HG02642 (cell line): Measurements from ENCODE around the gene KLHL29.
A peak's percentile ranks its signal among the peaks of the same experiment; 100 is the strongest.

Source experiments
- ATAC-seq: cut with Tn5 transposase; IDR thresholded peaks from one replicate; pipeline ENCODE4 v1.9.1; 2021; ENCODE audit warnings: mild to moderate bottlenecking; ENCODE audit not compliant: unreplicated experiment, poor library complexity

Gene KLHL29

DNA sequence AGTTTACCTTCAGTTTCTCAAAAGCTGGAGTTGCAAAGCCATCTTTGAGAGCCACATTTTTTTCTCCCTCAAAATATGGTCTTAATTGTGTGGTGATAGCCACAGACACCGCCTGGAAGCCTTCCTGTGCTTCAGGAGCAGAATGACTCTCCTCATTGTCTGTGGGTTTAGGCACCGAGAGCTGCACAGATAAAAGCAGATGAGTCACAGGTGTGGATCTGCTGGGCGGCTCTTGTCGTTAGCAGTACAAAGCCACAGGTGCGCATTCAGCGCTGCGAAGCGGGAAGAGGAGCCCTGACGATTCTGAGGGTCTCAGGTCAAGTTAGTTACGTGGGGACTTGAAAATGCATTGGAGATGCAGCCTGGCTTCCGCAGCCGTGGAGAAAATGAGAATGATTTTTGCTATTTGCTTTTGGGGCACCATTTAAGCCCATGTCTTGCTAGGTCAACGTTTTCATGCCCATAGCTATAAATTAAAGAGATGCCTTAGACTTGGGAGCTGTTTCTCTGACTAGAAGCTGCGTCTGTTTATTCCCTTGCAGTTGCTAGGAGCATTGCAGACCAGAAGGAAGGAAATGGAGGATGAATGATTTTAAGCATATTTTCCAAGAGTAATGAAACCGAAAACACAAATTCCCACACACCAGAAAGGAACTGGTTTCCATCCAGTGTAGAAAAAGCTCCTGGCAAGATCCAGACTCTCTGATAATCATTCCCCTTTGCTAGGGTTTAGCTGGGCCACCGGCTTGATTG, 51.5 kb downstream of the KLHL29 start:
- ATAC-seq: no peak

DNA sequence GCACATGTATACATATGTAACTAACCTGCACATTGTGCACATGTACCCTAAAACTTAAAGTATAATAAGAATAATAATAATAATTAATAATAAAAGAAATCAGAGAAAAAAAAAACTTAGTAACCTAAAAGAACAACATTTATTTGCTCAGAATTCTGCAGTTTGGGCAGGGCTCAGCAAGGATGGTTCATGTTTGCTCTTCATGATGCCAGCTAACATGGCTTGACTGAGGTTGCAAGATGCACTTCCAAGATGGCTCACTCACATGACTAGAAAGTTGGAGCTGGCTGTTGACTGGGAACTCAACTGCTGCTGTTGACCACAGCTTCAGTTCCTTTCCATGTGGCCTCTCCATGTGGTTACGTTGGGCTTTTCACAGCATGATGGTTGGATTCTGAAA, 56.4 kb downstream of the KLHL29 start:
- no peak for ATAC-seq

DNA sequence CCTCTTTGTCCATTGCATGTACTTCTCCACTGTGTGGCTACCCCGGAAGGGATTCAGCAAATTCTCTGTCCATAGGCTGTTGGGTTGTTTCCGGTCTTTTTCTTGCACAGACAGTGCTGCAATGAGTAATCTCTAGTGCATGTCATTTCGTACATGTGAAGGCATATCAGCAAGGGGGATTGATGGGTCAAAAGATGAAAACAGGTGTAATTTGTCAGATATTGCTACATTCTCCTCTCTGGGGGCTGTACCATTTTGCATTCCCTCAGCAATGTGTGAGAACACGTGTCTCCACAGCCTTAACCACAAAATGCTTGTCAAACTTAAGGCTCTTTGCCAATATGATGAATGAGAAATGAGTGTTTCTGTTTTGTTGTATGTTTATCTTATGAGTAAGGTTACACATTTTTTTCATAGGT, 60.5 kb downstream of the KLHL29 start:
- ATAC-seq: no peak

DNA sequence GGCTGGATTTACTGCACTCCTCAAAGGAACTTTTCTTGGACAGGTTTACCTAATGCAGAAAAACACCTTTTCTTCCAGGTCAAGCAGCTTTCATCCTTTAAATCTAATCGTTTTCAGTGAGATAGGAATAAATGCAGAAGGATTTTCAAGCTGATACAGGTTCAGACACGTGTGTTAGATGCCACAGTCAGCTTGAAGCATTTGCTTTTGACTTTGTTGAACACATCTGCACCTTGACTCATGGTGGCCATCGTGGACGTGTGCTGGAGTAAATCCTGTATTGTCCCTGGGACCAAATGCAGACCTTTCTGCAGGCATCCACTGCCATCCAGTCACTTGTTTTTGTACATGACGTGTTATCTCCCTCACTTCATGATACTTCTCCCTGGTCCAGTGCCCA, 61.9 kb downstream of the KLHL29 start:
- ATAC-seq: no peak

DNA sequence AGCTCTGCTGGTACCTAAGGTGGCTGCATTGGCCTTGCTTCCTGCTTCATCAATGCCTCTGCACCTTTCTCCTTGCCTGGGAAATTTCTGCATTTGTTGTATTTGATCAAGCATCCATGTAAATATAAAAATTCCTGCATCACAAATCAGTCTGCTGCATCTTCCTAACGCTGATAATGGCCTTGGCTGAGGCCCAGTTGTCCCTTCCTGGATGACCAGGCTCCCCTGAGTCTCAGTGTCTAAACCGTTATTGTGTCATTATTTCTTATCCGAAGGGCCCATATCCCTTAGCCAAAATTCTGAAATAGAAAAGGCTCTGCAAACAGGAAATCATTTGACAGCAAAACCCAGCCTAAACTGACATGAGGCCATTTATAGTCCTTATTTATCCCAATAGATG, 62.4 kb downstream of the KLHL29 start:
- no peak for ATAC-seq

DNA sequence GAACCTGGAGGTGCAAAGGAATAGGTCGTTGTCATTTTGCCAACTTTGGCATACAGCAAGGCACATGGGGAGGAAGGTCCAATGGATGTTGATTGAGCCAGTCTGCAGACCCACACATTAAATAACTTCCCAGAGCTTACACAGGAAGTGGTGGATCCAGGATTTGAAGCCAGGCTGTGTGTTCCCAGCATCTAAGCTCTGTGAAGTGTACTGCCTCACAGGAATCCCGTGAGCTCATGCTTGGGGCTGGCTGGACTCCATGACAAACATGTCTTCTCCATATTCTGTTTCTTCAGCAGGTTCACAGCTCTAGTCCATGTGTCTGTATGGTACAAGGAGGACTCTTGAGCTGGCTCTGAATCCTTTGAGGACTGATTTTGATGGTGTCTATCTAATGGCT, 63.9 kb downstream of the KLHL29 start:
- ATAC-seq: no peak

DNA sequence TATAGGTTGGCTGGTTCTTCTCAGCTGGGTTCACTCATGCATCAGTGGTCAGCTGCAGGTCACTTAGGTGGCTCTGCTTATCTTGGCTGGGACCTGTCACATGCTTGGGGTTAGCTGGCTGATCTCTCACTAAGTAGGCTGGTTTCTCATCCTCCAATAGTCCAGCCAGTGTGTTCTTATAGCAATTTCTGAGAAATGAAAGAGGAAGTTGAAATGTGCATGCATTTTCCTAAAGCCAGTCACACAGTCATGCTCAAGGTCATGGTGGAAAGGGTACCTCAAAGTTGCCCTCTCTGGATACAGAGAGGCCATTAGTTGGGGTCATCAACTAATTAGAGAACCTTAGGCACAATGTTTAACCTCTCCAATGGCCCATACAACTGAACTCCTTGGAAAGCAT, 64.4 kb downstream of the KLHL29 start:
- peak; percentile 77 for ATAC-seq

DNA sequence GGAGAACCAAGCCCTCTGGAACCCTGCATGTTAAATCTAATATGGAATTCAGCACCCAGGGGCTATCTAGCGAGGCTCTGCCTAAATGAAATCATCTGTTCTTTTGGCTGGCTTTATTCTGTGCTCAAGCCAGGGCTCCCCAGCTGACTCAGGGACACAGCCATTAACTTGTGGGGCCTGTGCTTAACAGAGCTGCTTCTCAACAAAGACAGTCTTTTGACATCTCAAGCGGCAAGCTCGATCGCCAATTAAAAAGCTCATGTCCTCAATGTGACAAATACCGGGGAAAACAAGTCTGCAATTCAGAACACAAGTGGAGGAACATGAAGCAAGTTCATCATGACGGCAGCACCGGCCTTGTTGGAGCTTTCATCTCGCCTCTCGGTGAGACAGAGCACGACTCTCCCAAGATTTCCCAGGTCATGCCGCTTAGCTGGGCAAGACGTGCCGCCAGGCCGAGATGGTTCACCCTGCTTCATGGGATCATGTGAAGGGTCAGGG, 64.9 kb downstream of the KLHL29 start:
- no peak for ATAC-seq

DNA sequence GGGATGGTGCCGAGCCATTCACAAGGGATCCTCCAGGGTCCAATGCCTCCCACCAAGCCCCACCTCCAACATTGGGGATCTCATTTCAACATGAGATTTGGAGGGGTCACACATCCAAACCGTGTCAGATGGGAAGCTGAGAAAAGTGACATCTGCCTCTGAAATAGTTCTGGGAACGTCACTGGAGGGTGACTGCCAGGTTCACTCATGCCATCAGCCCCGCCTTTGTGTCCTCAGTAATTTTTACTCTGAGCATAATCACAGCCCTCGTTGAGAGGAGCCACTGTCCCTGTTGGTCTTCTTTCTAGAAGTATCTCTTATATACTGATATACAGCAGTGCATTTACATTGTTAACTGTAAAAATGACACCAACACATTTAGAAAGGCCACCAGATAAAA, 67.4 kb downstream of the KLHL29 start:
- no peak for ATAC-seq

DNA sequence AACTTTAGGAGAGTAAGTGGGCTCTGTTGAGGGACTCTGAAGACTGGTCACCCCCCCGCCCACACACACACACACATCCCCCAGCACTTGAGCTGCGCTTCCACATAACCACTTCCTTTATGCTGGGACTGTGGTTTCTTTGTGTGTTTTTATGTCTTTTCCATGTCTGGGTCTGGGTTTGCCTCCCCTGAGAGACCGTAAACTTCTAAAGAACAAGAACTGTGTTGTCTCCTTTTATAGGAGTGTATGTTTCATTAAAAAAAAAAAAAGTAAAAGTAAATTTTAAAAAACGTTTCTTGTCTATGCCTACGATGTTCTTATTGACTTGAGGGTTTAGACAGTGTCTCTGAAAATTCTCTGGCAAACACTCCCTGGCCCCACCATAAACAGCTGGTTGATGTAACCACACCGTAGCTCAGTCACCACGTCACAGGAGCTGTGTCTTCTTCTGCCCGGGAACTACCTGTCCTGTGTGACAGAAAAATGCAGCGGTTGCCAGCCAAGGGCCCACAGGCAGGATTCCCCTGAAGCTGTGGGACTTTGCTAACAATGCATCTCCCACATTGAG, 68.0 kb downstream of the KLHL29 start:
- peak; percentile 66 for ATAC-seq

DNA sequence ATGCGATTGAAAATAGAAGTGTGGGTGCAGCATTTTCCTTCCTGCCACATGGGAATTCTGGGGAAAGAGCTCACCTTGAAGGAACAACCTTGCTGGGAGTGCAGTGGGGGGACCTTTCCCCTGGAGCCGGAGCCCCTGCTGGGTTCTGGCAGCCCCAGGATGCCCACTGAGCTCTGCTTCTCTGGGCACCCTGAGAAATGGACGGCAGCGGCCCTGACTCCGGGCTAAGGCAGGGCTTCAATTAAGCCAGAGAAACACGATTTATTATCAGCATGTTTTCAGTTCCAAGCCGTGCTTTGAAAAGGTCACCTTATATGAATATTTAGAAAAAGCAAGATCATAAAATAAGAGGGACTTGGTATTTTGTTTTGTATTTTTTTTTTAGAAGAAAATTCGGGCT, 68.5 kb downstream of the KLHL29 start:
- ATAC-seq: no peak

DNA sequence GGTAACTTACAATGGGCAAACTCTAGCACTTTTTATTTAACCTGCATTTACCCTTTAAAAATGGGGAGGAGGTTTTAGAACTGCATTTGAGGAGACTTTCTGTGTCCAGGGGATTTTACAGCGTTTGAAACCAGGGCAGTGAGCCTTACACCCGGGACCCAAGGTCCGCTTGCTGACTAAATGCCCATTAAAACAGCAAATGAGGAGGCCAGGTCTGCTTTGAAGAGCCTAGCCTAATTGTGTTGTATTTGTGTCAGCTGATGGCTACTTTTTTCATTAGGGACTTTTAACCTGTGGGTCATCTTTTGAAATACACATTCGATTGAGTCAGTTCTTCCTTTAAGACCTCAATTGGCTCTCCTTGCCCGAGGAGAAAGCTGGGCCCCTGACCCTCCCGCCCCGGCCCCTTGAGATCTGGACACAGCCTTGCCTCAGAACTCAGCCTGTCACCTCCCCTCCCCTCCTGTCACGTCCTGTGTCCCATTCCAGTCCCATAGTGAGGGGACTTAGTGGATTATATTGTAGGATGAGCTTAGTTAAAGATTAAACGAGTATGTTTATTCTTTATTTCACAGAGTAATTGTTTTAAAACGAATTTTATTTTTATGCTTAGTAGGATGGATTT, 69.0 kb downstream of the KLHL29 start:
- ATAC-seq: no peak

DNA sequence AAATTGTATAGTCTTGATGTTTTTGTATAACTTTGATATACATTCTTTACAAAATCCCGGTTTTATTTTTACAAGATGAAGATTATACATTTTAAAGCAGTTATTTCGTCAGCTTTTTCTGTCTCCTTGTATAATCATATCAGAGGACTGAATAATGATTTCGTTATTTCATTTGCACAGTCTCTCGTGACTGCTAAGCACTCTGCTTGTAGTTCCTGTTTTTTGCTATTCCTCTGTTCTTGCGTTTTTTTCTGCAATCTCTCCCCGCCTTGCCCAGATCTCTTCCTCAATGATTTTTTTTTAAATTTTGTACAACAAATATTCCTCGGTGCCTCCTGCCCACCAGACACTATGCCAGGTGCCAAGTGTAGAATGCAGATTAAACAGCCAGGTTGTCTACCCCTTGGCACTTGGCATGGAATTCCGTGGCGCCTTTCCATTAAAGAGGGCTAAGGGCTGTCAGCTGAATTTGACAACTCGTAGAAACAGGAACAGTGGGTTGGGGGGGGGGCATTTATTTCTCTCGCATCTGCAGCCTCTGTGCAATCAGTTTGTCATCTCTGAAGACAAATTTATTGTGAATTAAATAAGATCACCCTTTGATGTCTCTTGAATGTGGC, 69.6 kb downstream of the KLHL29 start:
- ATAC-seq: no peak

DNA sequence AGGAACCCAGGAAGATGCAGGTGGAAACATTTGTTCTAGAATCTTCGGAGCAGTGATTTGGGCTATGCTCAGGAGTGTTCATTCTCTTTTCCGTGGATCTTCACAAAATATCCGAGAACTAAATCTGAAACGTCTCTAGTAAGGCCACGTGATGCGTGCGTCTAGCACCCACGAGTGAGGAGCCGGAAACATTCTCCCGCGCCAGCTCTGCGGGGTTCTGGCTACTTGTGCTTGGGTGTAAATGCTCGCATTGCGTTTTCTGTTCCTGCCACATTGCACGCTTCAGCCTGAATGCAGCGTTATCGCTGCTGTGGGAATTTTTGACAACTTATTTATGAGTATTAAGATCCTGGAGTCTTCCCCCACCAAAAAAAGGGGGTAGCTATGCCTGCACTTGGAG, 71.4 kb downstream of the KLHL29 start:
- no peak for ATAC-seq

DNA sequence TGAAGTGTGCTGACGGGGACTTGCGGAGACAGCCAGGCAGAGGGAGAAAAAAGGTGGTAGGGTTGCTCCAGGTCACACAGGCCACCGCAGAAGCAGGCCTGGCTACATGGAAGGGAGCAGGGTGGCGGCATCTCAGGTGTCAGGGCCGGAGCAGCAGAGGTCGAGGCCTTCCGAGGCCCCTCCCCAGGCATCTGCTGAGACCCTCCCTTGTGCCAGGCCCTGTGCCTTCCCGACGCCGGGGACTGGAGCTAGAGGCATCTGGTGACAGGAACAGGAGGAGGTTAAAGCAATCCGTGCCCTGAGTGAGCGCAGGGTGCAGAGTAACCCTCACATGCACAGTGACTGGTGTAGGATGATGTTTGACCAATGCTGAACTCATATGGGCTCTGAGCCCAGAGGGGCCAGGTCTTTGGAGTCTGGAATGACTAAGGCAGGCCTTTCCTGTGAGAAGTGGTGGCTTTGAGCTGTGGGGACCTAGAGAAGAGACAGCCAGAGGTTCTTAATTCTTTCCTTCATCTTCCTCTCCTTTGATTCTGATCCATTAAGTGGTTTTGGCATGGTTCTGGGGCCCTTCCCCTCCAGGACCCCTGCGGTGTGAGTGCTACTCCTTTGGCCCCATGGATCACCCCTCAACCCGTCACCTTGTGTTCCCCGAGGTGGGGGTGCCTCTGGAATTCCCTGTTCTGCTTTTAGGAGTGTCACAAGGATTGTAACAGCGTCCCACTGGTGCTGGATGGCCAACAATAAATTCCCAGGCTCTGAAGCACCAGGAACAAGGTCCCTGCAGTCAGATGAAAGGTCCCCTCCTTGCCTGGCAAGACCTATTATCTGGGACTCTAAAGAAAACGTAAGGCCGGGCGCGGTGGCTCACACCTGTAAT, 72.1 kb downstream of the KLHL29 start:
- no peak for ATAC-seq

DNA sequence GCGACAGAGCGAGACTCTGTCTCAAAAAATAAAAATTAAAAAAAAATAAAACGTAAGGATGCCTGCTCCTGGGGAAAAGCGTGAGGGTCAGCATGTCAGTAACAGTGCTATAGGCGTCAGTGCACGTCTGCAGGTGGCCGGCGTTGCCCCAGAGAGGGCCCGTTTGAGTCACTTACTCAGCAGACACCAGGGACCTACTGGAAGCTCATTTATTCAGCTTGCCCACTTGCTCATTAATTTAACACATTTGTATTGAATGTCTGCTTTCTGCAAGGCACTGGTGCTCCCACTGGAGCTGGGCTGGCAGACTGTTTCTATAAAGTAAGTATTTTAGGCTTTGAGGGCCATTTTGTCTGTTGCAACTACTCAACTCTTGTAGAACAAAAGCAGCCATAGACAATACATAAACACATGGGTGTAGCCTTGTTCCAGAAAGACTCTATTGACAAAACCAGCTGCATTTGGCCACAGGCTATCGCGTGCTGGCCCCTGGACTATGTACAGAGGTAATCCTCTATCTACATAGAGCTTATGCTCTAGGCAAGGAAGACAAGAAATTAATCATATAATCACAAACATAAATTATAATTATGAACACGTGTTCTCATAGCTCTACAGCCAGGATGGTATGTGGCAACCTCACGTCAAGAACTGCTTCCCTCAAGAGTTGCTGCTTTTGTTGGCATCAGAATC, 73.2 kb downstream of the KLHL29 start:
- ATAC-seq: no peak

DNA sequence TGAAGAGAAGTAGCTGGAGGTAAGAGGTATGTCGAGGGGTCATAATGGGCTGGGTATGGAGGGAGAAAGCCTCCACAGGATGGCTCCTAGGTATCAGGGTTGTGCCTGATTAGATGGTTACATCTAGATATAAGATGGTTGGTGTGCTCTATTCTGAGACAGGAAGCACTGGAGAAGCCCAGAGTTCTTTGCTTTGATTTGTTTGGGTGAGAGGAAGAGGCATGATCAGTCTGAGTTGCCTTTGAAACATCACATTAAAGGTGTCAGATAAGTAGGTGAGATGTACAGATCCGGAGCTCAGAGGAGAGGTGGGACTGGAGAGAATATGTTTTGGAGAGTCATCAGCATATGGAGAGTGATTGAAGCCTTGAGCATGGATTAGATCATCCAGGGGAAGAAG, 74.1 kb downstream of the KLHL29 start:
- no peak for ATAC-seq

DNA sequence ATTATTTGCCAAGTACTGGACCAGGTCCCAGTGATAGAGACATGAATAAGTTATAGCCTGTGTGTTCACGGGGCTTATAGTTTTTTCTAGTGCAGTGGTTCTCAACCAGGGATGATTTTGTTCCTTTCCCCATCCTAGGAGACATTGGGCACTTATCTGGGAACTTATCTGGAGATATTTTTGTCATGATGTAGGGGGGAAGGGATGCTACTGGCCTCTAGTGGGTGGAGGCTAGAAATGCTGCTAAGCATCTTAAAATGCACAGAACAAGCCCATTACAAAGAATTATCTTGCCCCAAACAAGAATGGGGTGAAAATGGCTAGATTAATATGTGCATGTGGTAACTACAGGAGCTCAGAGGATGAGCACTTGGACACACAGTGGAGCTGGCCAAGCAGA, 75.2 kb downstream of the KLHL29 start:
- no peak for ATAC-seq

DNA sequence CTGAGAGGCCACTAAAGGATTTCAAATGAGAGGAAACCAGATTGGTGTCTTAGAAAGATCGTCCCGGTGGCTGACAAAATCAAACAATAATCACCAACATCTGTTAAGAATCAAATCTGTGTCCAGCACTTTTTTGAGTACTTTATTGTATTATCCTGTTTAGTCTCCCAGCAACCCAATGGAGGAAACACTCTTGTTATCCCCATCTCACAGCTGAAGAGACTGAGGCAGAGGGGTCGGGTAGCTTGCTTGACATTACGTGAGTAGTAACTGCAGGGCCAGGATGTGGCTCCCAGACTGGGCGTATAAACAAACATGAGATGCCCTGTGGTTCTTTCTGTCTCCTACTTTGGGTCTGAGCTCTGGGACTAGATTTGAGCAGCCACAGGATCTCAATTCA, 76.0 kb downstream of the KLHL29 start:
- no peak for ATAC-seq

DNA sequence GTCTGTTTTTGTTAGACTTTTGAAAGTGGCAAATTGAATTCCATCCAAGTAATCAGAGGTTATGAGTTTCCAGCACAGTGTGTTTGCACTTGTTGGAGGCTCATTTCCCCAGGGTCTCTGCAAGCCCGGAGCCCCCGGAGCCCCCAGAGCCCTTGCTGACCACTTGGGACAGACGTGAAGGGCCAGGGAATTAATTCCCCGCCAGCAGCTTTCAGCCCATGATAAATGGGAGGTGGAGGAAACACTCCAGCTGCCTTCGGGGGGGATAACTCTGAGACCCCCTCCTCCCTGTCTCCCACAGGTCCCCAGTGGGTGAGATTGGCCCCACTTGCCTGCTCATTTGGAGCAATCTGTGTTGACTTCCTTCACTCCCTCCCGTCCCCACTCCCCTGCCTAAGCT, 79.2 kb downstream of the KLHL29 start:
- no peak for ATAC-seq
